GM12892 (cell line): ENCODE results near the gene AEN.
"Not testable (repeated sequence)": the region's sequence is repeated elsewhere in the genome, so short reads cannot be mapped to it uniquely, and the experiment has no call there.

ENCODE experiments used
- DNase-seq: peaks from one replicate; pipeline ENCODE4 v3.0.0; 2011; ENCODE audit not compliant: insufficient read length
- FAIRE-seq: peaks from 2 replicates; lab custom pipeline; 2011; peaks lifted over from hg19 to GRCh38; lab: Jason Lieb, UNC
- POLR2A ChIP-seq: IDR thresholded peaks from 2 replicates; pipeline ENCODE4 v1.6.1; 2011; ENCODE audit warnings: low read depth, low read length, control low read depth
- POLR2AphosphoS5 ChIP-seq: IDR thresholded peaks from 2 replicates; pipeline ENCODE4 v1.6.1; 2011; ENCODE audit warnings: low read depth, low read length, control low read depth
- TAF1 ChIP-seq: IDR thresholded peaks from 2 replicates; pipeline ENCODE4 v1.6.1; 2011; ENCODE audit warnings: low read depth, mild to moderate bottlenecking, control low read depth, low read length, borderline replicate concordance

The AEN gene

DNA sequence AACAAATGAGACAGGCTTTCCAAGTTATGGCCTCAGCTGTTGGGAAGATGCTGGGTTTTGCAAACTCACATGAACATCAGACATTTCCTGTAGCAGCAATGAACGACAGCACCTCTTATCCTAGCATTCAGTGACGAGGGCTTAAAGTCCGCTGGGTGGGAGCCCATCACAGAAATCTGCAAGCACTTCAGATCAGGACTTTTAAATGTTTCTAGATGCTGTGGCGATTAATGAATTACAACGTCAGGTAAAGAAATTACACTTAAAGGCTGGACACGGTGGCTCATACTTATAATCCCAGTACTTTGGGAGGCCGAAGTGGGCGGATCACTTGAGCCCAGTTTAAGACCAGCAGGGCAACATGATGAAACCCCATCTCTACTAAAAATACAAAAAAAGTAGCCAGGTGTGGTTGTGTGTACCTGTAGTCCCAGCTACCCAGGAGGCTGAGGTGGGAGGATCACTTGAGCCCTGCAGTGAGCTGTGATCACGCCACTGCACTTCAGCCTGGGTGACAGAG, 3.9 kb downstream of the AEN start:
- no peak for TF ChIP-seq TAF1
- no peak for TF ChIP-seq POLR2A
- TF ChIP-seq POLR2AphosphoS5 = no peak
- FAIRE-seq (no peak), DNase-seq (no peak)

DNA sequence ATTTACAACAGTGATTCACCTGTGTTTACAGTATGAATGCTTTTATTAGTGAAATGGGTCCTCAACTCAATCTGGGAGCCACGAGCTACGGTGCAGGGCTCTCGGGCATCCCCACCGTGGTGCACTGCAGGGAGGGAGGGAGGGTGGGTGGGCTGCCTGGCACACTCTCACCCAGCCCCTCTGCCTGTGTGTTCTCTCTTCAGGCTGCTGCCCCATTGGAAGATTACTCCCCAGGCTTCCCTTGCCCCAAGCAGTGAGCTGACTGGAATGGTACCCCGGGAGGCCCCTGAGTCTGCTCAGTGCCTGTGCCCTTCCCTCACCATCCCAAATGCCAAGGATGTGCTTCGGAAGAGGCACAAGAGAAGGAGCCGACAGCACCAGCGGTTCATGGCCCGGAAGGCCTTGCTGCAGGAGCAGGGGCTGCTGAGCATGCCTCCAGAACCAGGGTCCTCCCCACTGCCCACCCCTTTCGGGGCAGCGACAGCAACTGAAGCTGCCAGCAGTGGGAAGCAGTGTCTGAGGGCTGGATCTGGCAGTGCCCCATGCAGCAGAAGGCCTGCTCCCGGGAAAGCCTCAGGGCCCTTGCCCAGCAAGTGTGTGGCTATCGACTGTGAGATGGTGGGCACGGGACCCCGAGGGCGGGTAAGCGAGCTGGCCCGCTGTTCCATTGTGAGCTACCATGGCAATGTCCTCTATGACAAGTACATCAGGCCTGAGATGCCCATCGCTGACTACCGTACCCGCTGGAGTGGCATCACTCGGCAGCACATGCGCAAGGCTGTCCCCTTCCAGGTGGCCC, 5.0 kb downstream of the AEN start:
- DNase-seq = no peak
- FAIRE-seq = no peak
- TF ChIP-seq POLR2AphosphoS5 (no peak), POLR2A (peak; percentile 42; the same call in 1 of the 2 replicates)

- no peak for FAIRE-seq
- DNase-seq = no peak
- TF ChIP-seq POLR2AphosphoS5 = no peak
- TF ChIP-seq TAF1 = no peak
- TF ChIP-seq POLR2A = 0 out of 2 replicates have a peak, but pooled peaks have one; percentile 35
These were observed 6.3 kb downstream of the AEN start for GRCh38 chr15:88627463-88627862.

GRCh38 chr15:88628018-88628654, 7.0 kb downstream of the AEN start:
- TF ChIP-seq TAF1 (no peak), POLR2AphosphoS5 (no peak), POLR2A (no peak)
- DNase-seq = no peak

DNA sequence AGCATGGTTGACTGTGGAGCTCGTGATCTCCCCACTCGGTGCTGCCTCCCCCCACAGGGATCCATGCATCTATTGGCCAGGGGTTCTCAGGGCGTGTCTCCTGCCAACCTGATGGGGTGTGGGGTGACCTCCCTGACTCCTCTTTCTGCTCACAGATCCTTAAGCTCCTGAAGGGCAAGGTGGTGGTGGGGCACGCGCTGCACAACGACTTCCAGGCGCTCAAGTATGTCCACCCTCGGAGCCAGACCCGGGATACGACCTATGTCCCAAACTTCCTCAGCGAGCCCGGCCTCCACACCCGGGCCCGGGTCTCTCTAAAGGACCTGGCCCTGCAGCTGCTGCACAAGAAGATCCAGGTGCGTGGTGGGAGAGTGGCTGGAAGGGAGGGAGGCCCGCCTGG, 7.9 kb downstream of the AEN start:
- FAIRE-seq (no peak), DNase-seq (no peak)
- TF ChIP-seq POLR2A (0 out of 2 replicates have a peak, but pooled peaks have one; percentile 16), POLR2AphosphoS5 (no peak), TAF1 (no peak)

More at GRCh38 chr15:88628018-88628654, 7.0 kb downstream of the AEN start:
- no peak for FAIRE-seq

DNA sequence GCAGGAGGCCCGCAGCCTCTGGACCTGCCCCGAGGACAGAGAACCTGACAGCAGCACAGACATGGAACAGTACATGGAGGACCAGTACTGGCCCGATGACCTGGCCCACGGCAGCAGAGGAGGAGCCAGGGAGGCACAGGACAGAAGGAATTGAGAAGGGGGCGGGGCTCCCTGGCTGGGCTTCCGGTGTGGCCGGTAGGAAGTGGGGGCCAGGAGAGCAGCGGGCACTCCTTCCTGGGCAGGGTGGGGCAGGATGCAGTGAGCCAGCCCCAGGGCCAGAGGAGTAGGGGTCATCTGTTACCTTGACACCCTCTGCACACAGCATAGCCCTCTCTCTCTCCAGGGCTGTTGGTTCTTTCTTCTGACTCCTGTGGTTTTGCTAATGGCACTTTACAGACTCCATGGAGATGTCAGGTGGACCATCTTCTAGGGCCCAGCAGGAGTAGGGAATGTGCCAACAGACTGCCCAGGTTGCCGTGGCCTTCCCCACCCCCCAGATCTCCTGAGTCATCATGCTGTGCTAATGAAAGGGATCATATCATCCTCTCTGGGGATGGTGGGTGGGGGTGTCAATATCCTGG, 9.1 kb downstream of the AEN start:
- no peak for FAIRE-seq
- TF ChIP-seq POLR2A = no peak; the same call in 1 of the 2 replicates
- 0 out of 2 replicates have a peak, but pooled peaks have one; percentile 25 for TF ChIP-seq POLR2AphosphoS5
- DNase-seq = no peak

GRCh38 chr15:88630798-88631463, 9.8 kb downstream of the AEN start:
- DNase-seq (no peak), FAIRE-seq (no peak)
- no peak for TF ChIP-seq POLR2A
- TF ChIP-seq TAF1 = no peak

GRCh38 chr15:88631464-88632028, 10.4 kb downstream of the AEN start:
- TF ChIP-seq POLR2AphosphoS5 (peak; percentile 57; the same call in 1 of the 2 replicates), TAF1 (no peak)
- no peak for FAIRE-seq
- DNase-seq = no peak

GRCh38 chr15:88632797-88633196, 11.7 kb downstream of the AEN start:
- not testable (repeated sequence) for FAIRE-seq

GRCh38 chr15:88634449-88634848, 13.3 kb downstream of the AEN start:
- FAIRE-seq (no peak), DNase-seq (no peak)
- TF ChIP-seq POLR2A (no peak), POLR2AphosphoS5 (no peak), TAF1 (no peak)

More at GRCh38 chr15:88632797-88633196, 11.7 kb downstream of the AEN start:
- DNase-seq = not testable (repeated sequence)

DNA sequence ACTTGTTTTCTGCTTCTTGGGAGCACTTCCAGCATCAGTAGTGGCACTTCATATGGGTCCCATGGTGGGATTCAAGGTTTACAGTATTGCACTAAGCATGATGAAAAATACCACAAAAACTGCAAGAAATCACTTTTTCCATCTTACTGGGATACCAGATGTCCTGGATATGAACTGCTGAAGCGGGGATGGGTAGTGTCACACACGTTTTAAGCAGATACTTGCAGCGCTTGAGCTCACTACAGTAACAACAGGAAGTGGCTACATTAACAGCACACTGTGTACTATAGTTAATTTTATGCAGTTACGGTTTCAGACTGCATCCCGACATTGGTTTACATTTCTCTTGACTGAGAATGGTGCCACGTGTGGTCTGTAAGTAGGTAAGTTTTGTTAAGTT, 14.2 kb downstream of the AEN start:
- TF ChIP-seq POLR2A (no peak), TAF1 (no peak), POLR2AphosphoS5 (no peak)
- no peak for DNase-seq
- FAIRE-seq = no peak
